SW480 (cell line): ENCODE data around the gene NEK4.
"Not testable (repeated sequence)": the region's sequence is repeated elsewhere in the genome, so short reads cannot be mapped to it uniquely, and the experiment has no call there.

Experiments used
- DNase-seq: peaks from one replicate; pipeline ENCODE4 v3.0.0-alpha.2; 2016; ENCODE audit warnings: low spot score

The NEK4 gene

DNA sequence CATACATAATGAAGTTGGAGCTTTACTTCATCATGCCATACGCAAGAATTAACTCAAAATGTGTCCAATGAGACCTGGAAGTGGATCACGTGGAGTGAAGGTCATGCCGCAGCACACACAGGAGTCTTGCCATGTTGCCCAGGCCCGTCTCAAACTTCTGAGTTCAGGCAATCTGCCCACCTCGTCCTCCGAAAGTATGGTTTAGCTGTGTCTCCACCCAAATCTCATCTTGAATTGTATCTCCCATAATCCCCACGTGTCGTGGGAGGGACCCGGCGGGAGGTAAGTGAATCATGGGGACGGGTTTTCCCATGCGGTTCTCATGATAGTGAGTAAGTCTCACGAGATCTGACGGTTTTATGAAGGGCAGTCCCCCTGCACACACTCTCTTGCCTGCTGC is 39.1 kb downstream of the NEK4 start:
- no peak for DNase-seq

DNA sequence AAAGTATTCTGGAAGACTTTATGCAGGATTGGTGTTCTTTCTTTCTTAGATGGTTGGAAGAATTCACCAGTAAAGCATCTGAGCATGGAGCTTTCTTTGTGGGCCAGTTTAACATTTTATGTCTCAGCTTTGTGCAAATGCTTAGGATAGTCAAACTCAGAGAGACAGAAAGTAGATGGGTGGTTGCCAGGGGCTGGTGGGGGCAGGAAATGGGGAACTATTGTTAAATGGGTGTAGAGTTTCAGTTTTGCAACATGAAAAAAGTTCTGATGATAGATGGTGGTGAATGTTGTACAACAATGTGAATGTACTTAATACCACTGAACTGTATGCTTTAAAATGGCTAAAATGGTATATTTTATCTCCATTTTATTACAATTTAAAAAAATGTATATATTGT is 40.1 kb downstream of the NEK4 start:
- no peak for DNase-seq

DNA sequence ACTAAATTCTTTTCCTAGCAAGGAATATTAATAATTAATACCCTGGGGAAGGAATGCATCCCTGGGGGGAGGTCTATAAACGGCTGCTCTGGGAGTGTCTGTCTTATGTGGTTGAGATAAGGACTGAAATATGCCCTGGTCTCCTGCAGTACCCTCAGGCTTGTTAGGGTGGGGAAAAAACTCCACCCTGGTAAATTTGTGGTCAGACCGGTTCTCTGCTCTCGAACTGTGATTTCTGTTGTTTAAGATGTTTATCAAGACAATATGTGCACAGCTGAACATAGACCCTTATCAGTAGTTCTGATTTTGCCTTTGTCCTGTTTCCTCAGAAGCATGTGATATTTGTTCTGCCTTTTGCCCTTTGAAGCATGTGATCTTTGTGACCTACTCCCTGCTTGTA is 42.0 kb downstream of the NEK4 start:
- DNase-seq = not testable (repeated sequence)

DNA sequence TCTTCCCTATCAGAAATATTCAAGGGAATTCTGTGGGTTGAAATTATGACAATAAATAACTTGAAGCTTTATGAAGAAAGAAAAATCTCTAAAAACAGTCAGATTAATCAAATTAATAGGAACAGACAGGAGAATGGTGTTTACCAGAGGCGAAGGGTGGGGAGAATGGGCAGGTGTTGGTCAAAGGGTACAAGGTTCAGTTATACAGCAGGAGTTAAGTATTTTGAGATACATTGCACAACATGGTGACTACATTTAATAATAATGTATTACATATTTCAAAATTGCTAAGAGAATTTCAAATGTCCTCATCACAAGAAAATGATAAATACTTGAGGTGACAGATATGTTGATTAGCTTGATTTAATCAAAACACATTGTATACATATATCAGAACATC is 46.2 kb downstream of the NEK4 start:
- DNase-seq = no peak

DNA sequence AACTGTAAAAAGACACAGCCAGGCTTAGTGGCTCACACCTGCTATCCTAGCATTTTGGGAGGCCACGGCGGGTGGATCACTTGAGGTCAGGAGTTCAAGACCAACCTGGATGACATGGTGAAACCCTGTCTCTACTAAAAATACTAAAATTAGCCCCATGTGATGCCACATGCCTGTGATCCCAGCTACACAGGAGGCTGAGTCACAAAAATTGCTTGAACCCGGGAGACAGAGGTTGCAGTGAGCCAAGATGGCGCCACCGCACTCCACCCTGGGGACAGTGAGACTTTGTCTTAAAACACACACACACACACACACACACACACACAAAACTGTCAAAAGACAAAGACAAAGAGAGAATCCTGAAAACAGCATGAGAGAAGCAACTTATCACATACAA is 46.8 kb downstream of the NEK4 start:
- DNase-seq = no peak

DNA sequence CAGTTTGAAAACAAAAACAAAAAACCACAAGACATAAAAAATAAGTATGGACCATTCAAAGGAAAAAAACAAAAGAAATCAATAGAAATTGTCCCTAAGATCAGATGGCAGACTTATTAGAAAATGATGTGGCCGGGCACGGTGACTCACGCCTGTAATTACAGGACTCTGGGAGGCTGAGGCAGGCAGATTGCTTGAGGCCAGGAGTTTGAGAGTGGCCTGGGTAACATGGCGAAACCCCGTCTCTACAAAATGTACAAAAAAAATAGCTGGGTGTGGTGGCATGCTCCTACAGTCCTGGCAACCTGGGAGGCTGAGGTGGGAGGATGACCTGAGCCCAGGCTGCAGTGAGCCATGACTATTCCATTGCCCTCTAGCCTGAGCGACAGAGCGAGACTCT is 48.2 kb downstream of the NEK4 start:
- DNase-seq = no peak

DNA sequence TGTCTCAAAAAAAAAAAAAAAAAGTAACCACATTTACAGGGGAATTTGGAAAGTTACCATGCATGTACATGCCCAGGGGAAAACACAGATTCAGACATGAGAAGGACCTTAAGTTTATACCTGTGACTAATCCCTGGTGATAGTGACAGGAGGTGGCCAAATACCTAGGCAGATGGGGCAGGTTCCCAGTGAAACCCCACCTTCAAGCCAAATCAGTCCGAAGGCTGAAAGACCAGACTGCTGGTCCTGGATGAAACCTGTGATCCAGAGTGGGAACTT is 49.1 kb downstream of the NEK4 start:
- DNase-seq = no peak

DNA sequence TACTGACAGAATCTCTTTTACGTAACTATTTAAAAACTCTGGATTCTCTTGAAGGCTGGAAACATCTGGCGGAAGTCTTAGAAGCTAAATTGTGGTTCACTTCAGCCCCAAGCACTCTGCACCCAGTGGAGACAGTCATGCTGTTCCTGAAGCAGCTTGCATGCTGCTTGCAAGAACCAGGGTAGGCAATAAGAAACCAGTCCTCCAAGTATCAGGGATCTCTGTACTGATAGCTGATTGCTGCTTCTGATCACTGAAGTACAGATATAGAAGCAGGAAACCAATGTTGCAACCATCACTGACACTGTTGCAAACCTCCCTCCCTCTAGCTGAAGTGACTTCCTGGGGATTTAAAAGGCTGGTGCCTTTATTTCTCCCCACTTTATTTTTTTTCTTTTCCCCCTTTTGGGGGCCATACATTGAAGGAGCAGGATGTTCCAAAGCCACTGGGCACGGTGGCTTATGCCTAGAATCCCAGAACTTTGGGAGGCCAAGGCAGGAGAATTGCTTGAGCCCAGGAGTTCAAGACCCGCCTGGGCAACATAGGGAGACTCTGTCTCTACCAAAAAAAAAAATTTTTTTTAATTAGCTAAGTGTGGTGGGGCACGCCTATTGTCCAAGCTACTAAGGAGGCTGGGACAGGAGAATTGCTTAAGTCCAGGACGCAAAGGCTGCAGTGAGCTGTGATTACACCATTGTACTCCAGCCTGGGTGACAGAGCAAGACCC is 49.6 kb downstream of the NEK4 start:
- DNase-seq = no peak

DNA sequence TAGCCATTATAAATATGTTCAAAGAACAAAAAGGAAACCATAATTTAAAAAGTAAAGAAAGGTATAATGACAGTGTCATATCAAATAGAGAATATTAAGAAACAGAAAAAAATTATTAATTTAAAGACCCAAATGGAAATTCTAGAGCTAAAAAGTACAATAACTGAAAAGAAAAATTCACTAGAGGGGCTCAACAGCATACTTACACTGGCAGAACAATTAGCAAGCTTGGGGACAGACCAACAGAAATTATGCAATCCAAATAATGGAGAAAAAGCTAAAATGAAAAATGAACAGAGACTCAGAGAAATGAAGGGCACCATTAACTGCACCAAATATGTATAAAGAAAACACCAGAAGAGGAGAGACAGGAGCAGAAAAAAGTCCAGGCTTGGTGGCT is 51.1 kb downstream of the NEK4 start:
- no peak for DNase-seq

DNA sequence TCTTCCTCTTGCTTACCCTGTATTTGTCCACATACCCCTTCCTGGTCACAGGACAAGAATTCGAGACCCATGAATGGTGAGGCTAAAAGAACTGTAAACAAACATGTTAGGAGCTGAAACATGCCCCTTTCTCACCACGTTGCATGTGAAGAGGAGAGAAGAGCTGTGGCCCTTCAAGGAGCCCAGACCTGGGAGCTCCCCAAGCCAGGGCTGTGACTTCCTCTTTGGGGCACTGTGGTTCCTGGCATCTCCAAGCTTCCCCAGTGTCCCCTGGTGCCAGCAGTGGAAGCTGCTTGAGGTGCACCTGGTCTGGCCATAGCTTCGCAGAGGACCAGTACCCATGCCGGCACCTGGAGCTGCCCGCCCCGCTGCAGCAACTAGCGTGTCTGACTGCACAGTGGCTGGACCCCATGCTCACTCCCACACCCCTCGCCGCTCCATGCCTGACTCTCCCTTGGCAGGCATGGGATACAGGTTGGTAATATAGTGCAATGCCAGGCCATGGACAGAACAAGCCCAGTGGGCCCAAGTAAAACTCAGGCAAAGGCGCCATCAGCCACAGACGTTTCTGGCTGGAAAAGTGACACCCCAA is 54.9 kb downstream of the NEK4 start:
- DNase-seq = no peak

DNA sequence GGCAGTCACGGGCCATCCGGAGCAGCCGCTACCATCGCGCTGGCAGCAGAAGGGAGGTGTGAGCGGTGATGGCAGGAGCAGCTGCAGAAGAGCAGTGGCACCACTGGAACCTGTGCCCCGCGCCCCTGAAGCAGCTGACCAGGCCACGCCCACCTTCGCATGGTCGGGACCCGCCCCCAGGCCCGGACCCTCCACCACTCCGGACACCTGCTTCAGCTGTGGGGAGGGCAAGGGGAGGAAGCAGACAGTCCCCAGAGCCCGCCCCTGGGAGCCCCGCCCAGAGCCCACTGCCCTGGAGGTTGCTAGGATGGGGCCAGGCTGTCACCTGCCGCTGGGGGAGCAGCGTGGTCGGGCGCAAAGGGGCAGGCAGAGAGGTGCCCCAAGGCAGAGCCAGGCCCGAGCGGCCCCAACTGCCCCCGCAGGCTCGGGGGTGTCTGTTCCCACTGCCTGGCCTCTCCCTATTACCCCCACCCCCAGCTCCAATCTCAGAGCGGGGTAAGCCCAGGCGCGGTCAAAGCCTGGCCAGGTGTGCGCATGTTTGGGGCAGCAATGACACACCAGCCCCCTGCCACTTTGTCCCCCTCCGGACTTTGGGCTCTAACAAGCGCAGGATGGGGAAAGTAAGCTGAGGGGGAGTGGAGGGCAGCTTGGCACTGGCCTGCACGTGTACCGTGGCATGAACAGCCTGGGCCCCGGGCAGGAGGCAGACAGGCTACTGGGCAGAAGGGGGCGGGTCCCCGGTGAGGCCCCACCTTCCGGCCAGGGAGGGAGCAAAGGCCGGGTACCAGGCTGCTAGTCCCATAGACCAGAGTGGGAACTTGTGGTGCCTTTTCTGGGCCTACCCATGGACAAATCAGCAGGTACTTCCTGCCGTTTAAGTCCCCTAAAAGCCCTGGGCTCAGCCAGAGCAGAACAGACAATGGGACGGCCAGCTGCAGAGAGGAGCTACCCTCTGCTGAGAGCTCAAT is 56.1 kb downstream of the NEK4 start:
- no peak for DNase-seq

DNA sequence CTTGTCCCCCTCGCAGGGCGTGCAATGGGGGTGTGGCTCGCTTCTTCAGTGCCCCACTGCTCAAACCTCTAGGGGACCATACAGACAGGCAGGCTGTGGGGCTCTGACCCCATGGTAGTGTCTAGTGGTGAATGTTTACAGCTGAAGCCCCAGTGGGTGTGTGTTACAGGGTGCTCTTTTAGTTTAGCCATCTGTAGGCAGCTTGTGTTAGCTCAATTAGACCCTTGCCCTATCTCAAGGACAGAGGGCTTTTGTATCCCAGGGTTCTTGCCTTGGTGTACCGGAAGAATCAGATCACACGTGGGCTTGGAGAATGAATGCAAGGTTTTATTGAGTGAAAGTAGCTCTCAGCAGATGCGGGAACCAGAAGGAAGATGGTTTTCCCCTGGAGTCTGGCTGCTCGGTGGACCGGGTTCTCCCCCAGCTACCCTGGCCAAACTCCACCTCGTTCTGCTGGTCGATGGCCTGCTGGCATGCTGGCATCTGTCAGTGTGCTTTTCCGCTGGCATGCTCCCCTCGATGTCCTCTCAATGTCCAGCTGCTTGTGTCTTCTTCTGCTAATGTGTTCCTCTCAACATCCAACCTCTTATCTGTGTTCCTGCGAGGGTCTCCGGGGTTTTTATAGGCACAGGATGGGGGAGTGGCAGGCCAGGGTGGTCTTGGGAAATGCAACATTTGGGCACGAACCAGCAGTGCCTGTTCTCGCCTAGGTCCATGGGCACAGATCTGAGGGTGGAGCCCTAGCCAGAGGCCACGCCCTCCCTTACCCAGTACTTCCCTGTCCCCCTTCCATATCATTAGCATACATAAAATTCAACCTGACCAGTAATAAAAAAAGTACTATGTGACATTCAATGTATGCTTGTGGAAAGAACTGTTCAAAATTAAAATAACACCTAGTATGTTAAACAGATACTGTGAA is 58.2 kb downstream of the NEK4 start:
- DNase-seq = no peak

DNA sequence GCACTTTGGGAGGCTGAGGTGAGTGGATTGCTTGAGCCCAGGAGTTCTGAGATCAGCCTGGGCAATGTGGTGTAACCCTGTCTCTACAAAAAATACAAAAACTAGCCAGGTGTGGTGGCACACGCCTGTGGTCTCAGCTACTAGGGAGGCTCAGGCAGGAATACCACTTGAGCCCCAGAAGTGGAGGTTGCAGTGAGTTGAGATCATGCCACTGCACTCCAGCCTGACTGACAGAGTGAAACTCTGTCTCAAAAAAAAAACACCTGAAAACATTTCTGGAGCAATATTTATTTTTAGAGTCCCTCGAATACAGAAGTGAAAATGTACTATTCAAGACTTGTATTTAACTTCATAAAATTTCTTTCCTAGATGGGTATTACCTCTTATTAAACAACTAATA is 60.2 kb downstream of the NEK4 start:
- DNase-seq = no peak

DNA sequence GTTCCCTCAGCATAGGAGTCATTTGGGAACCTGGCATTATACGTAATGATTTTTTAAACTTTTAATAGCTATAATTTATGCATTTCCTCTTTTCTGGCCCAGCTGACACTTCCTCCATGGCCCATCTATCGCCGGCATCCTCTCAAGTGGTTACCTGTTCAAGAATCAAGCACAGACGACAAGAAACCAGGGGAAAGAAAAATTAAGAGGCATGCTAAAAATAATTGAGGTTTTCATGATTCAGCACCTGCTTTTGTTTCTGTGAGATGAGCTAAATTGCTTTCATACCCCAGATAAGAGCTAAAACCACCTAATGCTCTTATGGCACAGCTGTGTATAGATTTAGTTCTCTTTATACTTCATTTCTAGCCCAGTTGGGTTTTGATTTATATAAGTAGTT is 63.2 kb downstream of the NEK4 start:
- no peak for DNase-seq

DNA sequence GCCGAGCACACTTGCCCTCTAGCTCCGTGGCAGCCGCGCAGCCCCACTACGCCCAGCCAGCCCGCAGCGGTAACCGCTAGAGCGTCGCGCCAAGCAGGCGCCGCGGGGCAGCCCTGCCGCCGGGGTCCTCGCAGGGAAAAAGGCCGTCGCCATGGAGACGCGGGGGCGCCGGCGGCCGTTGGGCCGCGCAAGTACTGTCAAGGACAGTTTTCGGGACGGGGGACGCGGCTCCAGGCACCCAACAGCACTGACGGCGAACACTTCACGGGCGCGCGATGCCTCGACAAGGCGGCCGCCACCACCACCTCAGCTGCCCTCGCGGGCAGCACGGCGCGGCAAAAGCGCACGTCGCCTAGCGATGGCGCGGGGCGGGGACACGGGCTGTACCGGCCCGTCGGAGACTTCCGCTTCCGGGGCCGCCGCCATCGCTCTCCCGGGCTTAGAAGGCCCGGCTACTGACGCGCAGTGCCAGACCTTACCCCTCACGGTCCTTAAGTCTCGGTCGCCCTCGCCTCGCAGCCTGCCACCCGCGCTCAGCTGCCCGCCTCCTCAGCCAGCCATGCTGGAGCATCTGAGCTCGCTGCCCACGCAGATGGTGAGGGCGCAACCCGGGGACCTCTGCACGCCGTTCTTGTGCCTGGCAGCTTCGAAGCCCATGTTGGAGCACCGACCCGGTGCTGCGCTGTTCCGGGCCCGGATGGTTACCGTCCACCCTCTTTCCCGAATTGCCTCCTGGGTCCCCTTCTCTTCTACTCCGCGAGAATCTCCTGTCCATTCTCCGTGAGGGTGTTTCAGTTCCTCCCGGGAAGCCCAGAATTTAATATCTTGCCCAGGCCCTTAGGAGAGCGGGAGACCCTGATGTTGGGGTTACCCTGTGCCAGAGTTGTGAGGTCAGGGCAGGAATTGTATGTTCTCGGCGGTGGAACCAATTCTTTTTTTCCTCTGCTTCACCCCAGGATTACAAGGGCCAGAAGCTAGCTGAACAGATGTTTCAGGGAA is 64.8 kb downstream of the NEK4 start, which contains the start of the genes GLT8D1 and SPCS1:
Gene GLT8D1 (minus strand): TSS at position 104 of the 999 bp plus-strand sequence. CDS start 5,331 bp downstream, outside the sequence.
Gene SPCS1 (plus strand): TSS at position 419 of the 999 bp plus-strand sequence. CDS start 141 bp downstream, at position 560.
- peak; percentile 85 for DNase-seq

DNA sequence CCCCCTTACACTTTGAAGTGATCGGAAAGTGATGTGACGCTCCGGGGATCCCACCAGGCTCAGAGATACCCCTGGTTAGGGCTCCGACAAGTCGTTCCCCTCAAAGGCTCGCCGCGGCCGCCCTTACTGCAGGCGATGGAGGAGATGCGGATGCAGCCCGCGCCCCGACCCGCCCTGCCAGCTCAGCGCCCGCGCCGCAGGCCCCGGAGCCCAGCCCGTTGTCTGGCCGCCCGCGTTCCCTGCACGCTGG is 65.4 kb downstream of the NEK4 start:
- no peak for DNase-seq

DNA sequence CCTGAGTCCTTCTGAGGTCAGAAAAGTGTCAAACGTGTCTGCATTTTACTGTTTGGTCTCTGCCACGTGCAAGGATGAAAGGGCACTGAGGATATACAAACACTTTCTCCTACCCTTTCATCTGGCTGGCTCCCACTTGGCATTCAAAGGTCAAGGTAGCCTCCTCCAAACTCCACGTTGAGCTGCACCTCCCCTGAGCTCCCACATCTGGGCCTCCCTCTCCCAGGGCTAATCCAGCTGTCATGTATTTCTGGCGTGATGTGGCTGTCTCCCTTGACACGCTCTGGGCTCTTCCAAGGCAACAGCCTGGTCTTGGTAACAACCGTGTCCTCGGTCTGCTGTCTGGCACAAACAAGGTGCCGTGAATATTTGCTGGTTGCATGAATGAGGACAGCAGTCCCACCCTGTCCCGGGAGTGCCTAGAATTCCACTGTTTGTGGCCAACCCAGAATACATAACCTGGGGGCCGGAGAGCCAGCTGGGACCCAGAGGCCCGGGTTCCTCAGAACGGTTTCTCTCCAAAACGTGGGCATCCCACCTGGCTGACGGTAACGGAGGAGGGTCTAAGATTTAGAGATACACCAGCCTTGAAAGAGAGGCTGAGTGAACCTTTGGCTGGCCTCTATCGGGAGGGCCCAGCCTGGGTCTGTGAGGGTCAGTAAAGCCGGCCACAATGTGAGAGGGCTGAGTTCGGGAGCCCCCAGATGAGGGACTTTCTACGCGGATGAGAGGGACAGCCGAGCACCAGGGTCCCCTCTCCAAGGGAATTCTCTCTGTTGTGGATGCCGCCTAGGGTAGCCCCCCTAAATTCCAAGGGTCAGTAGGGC is 65.9 kb downstream of the NEK4 start:
- peak; percentile 69 for DNase-seq

DNA sequence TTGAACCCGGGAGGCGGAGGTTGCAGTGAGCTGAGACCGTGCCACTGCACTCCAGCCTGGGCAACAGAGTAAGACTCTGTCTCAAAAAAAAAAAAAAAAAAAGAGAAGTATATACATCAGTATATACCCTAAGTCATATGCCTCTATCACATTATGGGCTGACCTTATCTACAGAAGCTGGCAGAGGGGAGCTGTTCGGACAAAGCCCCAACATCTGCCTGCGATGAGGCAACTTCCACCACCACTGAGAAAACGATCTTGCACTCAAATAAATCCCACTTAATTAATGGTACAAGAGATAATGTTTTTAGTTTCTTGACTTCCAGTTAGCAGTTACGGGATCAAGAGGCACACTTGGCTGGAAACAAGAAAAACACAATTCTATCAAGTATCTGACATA is 67.4 kb downstream of the NEK4 start:
- DNase-seq = no peak

DNA sequence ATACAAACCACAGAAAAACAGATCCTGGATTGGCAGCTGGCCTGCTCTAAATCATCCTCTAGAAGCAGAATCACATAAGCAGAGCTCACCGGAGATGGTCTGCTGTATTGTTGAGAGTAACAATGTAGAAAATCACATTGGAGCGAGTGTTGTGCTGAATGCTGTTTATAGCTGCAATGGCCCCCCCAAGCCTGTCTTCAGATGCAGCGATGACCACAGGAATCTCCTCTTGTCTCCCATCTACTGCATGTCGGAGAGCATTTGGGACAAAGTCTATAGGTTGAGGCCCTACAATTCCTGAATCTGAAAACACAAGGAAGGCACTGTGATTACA is 73.1 kb downstream of the NEK4 start:
- no peak for DNase-seq
